NCI-H1417 (cell line): Measurements from ENCODE around the gene VEGFC.
A peak's percentile ranks its signal among the peaks of the same experiment; 100 is the strongest.

Source experiments
- DNase-seq, 3 experiments: peaks; one replicate each; lab custom pipeline; 2025; lab: John Stamatoyannopoulos, UW

Gene VEGFC, protein sequence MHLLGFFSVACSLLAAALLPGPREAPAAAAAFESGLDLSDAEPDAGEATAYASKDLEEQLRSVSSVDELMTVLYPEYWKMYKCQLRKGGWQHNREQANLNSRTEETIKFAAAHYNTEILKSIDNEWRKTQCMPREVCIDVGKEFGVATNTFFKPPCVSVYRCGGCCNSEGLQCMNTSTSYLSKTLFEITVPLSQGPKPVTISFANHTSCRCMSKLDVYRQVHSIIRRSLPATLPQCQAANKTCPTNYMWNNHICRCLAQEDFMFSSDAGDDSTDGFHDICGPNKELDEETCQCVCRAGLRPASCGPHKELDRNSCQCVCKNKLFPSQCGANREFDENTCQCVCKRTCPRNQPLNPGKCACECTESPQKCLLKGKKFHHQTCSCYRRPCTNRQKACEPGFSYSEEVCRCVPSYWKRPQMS

DNA sequence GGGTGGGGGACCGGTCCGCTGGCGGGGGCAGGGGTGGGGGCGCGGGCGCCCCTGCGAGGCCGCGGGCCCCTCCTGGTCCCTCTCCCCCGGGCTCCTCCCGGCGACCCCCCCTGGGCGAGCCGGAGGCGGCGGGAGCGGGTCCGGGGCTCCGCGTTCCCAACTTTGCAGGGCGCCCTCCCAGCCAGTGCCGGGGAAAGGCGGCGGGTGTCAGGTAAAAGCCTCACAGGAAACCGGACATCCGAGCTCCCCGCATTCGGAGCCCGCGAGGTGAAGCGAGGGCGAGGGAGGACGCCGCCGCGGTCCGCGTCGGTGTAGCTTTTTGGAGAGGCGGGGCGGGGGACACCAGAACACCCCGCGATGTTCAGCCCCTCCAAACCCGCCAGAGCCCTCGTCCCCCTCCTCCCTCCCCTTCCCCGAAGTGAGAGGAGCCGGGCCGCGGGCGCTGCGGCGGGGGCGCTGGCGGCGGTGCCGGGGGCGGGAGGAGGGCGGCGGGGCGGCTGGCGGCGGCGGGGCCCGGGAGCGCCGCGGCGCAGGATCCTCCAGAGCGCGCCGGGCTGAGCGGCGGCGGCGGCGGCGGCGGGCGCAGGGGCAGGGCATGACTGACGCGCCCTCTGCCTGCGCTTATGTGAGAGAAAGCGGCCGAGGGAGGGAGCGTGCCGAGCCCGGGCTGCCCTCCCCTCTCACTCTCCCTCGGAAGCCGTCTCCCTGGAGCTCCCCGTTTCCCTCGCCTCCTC lies at the start of gene VEGFC:
VEGFC (minus strand) TSS at position 597 of the 734 bp plus-strand sequence. CDS start 611 bp downstream, outside the sequence.
- DNase-seq: peak in 2 of 3 experiments; percentile 73 to 75

GRCh38 chr4:176841711-176842112 lies 49.0 kb upstream of the VEGFC start:
- no peak for DNase-seq

DNA sequence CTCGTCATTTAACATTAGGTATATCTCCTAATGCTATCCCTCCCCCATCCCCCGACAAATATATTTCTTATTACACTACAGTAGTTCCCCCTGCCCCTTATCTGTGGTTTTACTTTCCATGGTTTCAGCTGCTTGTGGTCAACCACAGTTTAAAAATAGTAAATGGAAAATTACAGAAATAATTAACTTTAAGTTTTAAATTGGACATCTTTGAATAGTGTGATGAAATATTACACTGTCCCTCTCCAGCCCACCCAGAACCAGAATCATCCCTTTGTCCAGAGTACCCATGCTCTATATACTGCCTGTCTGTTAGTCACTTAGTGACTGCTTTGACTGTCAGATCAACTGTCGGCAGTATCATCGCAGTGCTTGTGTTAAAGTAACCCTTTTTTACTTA lies 47.4 kb upstream of the VEGFC start:
- DNase-seq: no peak

DNA sequence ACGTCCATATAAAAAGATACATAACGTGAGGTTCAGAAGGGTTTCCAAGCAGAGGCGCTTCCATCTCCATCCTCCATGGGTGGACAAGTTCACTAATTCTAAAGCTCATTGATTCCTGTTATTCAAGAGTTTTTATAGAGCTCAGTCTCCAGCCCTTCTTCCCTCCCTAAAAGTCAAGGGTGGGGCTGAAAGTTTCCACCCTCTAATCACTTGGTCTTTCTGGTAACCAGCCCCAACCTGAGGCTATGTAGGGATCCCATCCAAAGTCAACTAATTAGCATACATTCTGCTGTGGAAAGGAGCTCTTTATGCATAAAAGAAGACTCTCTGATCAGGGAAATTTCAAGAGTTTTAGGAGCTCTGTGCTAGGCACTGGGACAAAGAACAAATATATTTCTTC lies 46.9 kb upstream of the VEGFC start:
- no peak for DNase-seq

- DNase-seq: peak in 1 of 3 experiments; percentile 44
These were observed 46.1 kb upstream of the VEGFC start for GRCh38 chr4:176838601-176839433.

DNA sequence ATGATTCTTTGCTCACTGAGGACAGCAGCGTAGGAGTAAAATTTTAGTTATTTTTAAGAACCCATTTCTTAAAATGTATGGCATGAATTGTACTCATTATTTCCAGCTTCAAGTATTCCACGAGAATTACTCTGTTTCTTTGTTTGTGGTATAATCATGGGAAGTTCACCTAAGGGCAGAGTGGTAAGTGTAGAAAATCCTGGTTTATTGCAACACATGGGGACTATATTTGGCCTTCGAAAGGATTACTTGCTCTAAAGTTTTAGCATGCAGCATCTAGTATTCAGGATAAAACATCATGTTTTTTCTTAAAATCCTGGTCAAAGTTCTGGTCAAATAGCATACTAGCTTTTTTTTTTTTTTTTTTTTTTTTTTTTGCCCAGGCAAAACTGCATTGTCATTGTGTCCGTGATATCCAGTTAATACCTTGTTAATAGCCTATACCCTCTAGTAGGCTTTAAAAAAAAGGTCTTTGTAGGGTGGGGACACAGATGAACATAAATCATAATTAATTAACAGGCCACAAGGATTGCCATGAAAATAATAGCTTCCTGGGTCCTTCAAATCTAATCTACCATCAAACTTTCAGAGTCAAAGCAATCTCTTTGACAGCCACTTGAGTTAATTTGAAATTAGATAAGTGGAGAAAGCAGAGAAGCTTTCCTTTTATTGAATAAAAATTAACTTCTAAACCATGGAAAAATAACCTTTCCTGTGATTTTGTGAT lies 44.6 kb upstream of the VEGFC start:
- peak in 2 of 3 experiments; percentile 28 to 90 for DNase-seq

DNA sequence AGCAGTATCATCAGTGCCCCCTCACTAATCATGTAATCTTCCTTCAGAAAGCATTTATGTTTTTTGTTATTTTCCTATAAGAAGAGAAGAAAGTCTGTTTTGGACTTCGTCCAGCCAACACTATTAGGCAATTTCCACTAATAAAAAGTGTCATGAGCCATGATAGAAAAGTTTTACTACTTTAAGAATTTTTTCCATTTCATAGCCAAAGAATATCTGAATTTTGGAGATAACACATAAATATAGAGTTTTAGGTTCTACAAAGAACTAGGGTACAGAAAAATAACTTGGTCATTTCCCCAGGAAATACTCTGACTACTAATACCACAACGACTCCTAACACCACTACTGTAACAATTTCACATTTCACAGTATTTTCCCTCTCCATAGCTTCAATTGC lies 41.8 kb upstream of the VEGFC start:
- no peak for DNase-seq

GRCh38 chr4:176833400-176834175 lies 40.9 kb upstream of the VEGFC start:
- DNase-seq: no peak

GRCh38 chr4:176830971-176831370 lies 38.2 kb upstream of the VEGFC start:
- no peak for DNase-seq

DNA sequence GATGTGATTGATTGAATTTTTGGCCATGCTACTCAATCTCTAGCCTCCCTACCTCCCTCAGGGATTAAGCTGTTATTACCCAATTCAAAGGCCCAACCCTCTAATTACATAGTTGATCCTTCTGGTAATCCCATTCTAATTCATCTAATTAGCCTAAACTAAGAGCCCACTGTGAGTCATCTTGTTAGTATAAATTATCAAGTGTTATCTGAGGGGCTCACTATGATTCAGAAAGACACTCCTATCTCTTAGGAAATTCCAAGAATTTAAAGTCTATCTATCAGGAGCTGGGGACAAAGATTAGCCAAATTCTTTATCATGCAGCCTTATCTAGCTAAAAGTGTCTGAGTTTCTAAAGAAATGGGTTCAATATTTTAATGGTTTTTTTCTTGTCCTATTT lies 32.9 kb upstream of the VEGFC start:
- no peak for DNase-seq

DNA sequence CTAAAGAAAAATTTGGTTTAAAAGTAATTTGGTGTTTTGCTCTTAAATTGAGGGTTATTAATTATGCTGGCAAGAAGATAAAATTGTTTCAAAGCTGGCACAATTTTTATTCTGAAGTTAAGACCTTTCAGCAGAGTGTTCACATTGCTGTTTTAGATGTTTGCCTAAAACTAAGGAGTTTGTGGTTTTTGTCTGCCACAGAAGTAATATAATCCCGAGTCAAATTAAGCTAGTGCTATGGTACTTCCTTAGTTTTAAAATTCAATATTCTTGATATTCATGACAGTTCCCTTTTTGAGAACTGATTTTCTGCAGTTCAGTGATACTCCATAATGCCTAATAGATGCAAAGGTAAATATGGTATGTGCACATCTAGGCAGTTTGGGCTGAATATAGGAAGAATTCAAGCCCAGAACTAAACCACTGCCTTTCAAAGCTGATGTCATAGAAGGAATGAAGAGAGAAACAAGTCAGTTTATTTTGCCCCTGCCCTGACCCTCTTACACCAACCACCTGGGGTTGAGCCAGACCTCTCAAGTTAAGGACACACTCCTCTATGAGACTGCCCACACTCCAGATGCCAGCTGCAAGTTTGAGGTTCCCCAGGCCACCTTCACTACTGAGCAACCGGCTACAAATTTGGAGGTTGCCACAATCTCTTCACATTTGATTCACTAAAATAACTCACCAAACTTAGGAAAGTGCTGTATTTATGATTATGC lies 32.1 kb upstream of the VEGFC start:
- DNase-seq: no peak

DNA sequence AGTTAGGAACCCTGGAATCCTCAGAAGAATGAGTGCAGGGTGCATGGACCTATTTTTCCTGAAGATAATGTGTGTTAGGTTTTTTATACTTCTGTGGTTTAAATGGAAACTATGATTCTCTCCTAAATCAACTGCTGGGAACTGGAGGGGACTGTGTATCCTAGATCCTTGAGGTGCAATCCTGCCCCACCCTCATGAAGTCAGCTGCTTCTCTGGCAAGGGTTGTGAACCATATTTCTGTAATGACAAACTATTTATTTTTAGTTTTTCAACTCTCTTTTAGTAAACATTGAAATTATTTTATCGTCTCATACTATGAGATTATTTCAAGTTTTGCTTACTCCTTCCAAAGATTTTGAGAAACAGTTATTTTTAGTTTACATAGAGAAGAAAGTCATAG lies 25.8 kb upstream of the VEGFC start:
- DNase-seq: no peak

DNA sequence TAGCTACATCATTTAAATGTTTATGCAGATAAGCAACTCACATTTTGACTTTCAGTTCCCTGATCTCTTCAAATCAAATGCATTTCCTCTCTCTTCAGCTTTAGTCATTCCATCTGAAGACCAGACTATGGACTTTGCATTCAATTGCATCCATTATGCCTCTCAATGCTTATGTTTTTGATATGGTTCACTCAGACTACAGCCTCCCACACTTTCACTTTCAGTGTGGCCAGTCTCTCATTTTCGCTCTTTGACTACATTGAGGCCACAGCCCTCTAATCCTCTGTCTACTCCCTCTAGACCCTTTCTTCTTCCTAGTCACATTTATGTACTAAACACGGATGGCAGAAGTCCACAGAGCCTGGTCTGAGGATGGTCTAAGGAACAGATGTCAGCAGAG lies 24.5 kb upstream of the VEGFC start:
- no peak for DNase-seq

DNA sequence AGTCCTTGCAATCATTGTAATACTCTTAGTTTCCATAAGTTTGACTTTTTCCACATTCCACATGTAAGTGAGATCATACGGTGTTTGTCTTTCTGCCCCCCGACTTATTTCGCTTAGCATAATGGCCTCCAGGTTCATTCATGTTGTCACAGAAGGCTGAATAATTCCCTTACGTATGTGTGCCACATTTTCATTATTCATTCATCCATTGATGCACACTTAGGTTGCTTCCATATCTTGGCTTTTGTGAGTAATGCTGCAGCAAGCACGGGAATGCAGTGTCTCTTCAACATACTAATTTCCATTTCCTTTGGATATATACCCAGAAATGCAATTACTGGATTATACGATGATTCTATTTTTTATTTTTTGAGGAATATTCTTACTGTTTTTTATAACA lies 22.0 kb upstream of the VEGFC start:
- no peak for DNase-seq

- DNase-seq: no peak
These were observed 17.9 kb upstream of the VEGFC start for GRCh38 chr4:176810481-176811249.

DNA sequence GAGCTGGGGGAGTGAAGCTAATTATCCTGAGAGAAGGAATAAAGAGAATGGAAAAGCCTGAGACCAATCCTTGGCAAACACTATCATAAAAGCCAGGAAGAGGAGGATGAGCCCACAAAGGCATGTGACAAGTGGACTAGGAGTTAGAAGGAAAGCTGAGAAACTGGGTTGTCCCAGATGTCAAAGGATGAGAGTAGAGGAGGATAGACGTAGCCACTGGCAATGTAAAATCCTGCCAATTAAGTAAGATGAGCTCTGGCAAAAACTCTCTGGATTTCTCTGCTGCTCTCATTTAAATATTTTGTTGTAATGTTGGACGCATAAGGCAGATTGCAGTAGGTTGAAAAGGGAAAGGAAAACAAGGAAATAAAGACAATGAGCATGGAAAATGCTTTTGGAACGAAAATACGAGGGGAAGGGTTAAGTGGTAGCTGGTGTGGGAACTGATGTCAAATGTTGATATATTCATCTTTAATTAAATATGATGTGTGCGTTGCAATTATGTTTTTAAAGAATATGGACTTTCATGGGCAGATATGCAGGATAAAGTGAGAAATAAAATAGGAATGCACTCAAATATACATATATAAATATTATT lies 14.2 kb upstream of the VEGFC start:
- no peak for DNase-seq

GRCh38 chr4:176805155-176805554 lies 12.4 kb upstream of the VEGFC start:
- DNase-seq: no peak

GRCh38 chr4:176800891-176801534 lies 8.3 kb upstream of the VEGFC start:
- DNase-seq: no peak

DNA sequence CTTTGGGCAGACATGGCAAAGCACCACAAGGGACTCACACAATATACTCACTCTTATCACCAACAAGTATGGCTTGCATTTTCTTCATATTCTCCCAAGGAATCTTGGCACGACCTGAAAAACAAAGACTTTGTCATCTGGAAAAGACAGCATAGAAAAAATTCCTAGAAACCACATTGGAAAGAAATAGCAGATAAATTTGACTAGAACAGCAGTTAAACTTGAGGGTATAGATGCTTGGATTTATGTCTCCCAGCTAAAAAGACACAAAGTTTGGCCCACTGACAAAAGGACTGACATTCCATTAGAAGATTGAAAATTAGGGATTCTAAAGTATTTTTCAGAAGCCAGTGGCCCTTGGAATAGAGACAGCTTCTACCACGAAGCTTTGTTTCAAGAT lies 6.9 kb upstream of the VEGFC start:
- DNase-seq: no peak
